Neuronal stem cell (in vitro differentiated cells): Measurements from ENCODE around the gene DNER.

ENCODE experiments used
- DNase-seq: peaks from one replicate; pipeline ENCODE4 v3.0.0-alpha.2; 2013; ENCODE audit warnings: low spot score
- H2AFZ ChIP-seq: one replicate; pipeline ENCODE4 v1.6.1; 2013; ENCODE audit warnings: mild to moderate bottlenecking, low read length, inconsistent platforms
- H2AK5ac ChIP-seq: 2 replicates; pipeline ENCODE4 v1.6.1; 2013; ENCODE audit warnings: low read depth, mild to moderate bottlenecking, inconsistent platforms, low read length, moderate library complexity, mixed read lengths
- H2BK120ac ChIP-seq: 2 replicates; pipeline ENCODE4 v1.6.1; 2013; ENCODE audit warnings: low read depth, mild to moderate bottlenecking, inconsistent platforms, low read length, moderate library complexity, mixed read lengths
- H2BK12ac ChIP-seq: one replicate; pipeline ENCODE4 v1.6.1; 2013; ENCODE audit warnings: low read length, inconsistent platforms
- H2BK15ac ChIP-seq: 2 replicates; pipeline ENCODE4 v1.6.1; 2013; ENCODE audit warnings: mild to moderate bottlenecking, low read length, inconsistent platforms, mixed read lengths
- H2BK5ac ChIP-seq: one replicate; pipeline ENCODE4 v1.6.1; 2013; ENCODE audit warnings: inconsistent platforms, mild to moderate bottlenecking, low read length, moderate library complexity
- H3K14ac ChIP-seq: one replicate; pipeline ENCODE4 v1.6.1; 2013; ENCODE audit warnings: low read length, inconsistent platforms
- H3K18ac ChIP-seq: 2 replicates; pipeline ENCODE4 v1.6.1; 2013; ENCODE audit warnings: low read length, inconsistent platforms
- H3K23ac ChIP-seq: 2 replicates; pipeline ENCODE4 v1.6.1; 2013; ENCODE audit warnings: low read depth, mild to moderate bottlenecking, mixed read lengths, low read length, inconsistent platforms; ENCODE audit not compliant: poor library complexity
- H3K27ac ChIP-seq: replicated peaks from 3 replicates; pipeline ENCODE4 v1.5.1; 2013; ENCODE audit warnings: low read length, inconsistent platforms
- H3K27me3 ChIP-seq, 3 experiments: 2 replicates each; pipeline ENCODE4 v1.6.1; 2013; ENCODE audit warnings: low read length in 3 of 3, mild to moderate bottlenecking in 2 of 3, inconsistent platforms in 1 of 3, low read depth in 1 of 3, mixed read lengths in 1 of 3, moderate library complexity in 1 of 3; ENCODE audit not compliant: control insufficient read depth in 3 of 3, insufficient read depth in 3 of 3
- H3K36me3 ChIP-seq, 2 donors: replicated peaks in 1 of 2; 2 replicates each; pipeline ENCODE4 v1.6.1; 2013; ENCODE audit warnings: low read length in 2 of 2; ENCODE audit not compliant: control insufficient read depth in 2 of 2, insufficient read depth in 2 of 2
- H3K4ac ChIP-seq: 2 replicates; pipeline ENCODE4 v1.6.1; 2013; ENCODE audit warnings: inconsistent platforms, mild to moderate bottlenecking, low read length, moderate library complexity
- H3K4me1 ChIP-seq, 2 donors: 1 replicate in 1 of 2; 2 replicates in 1 of 2; pipeline ENCODE4 v1.6.1; 2013; ENCODE audit warnings: low read length in 2 of 2, low read depth in 1 of 2; ENCODE audit not compliant: control insufficient read depth in 2 of 2, insufficient read depth in 1 of 2
- H3K4me2 ChIP-seq: one replicate; pipeline ENCODE4 v1.6.1; 2013; ENCODE audit warnings: mild to moderate bottlenecking, low read length, inconsistent platforms; ENCODE audit not compliant: insufficient read depth, poor library complexity, severe bottlenecking
- H3K4me3 ChIP-seq, 2 donors: 2 replicates each; pipeline ENCODE4 v1.5.1; 2013; ENCODE audit warnings: low read length in 2 of 2, mild to moderate bottlenecking in 2 of 2, inconsistent platforms in 1 of 2, moderate library complexity in 1 of 2
- H3K79me1 ChIP-seq: one replicate; pipeline ENCODE4 v1.6.1; 2013; ENCODE audit warnings: low read depth, mild to moderate bottlenecking, inconsistent platforms, low read length, moderate library complexity
- H3K9ac ChIP-seq: one replicate; pipeline ENCODE4 v1.6.1; 2013; ENCODE audit warnings: mild to moderate bottlenecking, low read depth, low read length, inconsistent platforms; ENCODE audit not compliant: poor library complexity
- H3K9me3 ChIP-seq, 2 donors: replicated peaks in 1 of 2; 2 replicates each; pipeline versions ENCODE3 to v1.6.1; 2013; ENCODE audit warnings: low read length in 2 of 2, mild to moderate bottlenecking in 2 of 2, inconsistent platforms in 1 of 2, low read depth in 1 of 2, mixed read lengths in 1 of 2, moderate library complexity in 1 of 2; ENCODE audit not compliant: control insufficient read depth in 2 of 2, insufficient read depth in 1 of 2
- H4K8ac ChIP-seq: one replicate; pipeline ENCODE4 v1.6.1; 2013; ENCODE audit warnings: low read depth, mild to moderate bottlenecking, inconsistent platforms, low read length, moderate library complexity
- H4K91ac ChIP-seq: one replicate; pipeline ENCODE4 v1.6.1; 2013; ENCODE audit warnings: low read length, low read depth, mild to moderate bottlenecking, inconsistent platforms; ENCODE audit not compliant: poor library complexity
- WGBS, 2 donors: extraction: QIAGEN DNeasy Blood & Tissue Kit; methylation state at CpG; one replicate each; pipeline ENCODE4 v1.1.7; 2013; ENCODE audit warnings: missing lambda C conversion rate in 2 of 2, mixed read lengths in 1 of 2; ENCODE audit not compliant: insufficient read length in 2 of 2, insufficient replicate concordance in 1 of 2; ENCODE audit errors: extremely low coverage in 2 of 2; 5-methylcytosine and 5-hydroxymethylcytosine counted together

DNER gene

GRCh38 chr2:229675569-229675968, 38.8 kb downstream of the DNER start:
- no CpG with 5 or more reads among the region's 4 CpGs for WGBS, 2 donors
- Histone ChIP-seq H3K27ac (no peak overlapping the region), H3K9ac (no peak overlapping the region), H2BK5ac (no peak overlapping the region), H3K4me3 (no peak overlapping the region), H2BK12ac (no peak overlapping the region), H2AFZ (no peak overlapping the region), H3K14ac (no peak overlapping the region), H4K8ac (no peak overlapping the region), H3K27me3 (no peaks in the 10 kb centered on the region), H2BK120ac (no peak overlapping the region), H3K18ac (no peak overlapping the region), H3K36me3 (no peaks in the 10 kb centered on the region), H3K4me1 (no peaks in the 10 kb centered on the region), H3K4me2 (no peak overlapping the region), H4K91ac (no peak overlapping the region), H3K9me3 (no peaks in the 10 kb centered on the region), H3K79me1 (no peaks in the 10 kb centered on the region), H3K4ac (no peak overlapping the region), H2AK5ac (no peak overlapping the region), H3K23ac (no peak overlapping the region), H2BK15ac (no peak overlapping the region)
- no peak for DNase-seq

- WGBS, 2 donors, result no CpG with 5 or more reads among the region's 6 CpGs
- Histone ChIP-seq H3K79me1 (no peaks in the 10 kb centered on the region), H2BK12ac (no peak overlapping the region), H2AK5ac (no peak overlapping the region), H3K4me1 (no peaks in the 10 kb centered on the region), H3K23ac (no peak overlapping the region), H4K91ac (no peak overlapping the region), H4K8ac (no peak overlapping the region), H2BK120ac (no peak overlapping the region), H3K4me3 (no peak overlapping the region), H3K36me3 (no peaks in the 10 kb centered on the region), H3K18ac (no peak overlapping the region), H3K4ac (no peak overlapping the region), H3K27ac (no peak overlapping the region), H2AFZ (no peak overlapping the region), H3K27me3 (no peaks in the 10 kb centered on the region), H3K9me3 (no peaks in the 10 kb centered on the region), H2BK15ac (no peak overlapping the region), H3K9ac (no peak overlapping the region), H2BK5ac (no peak overlapping the region), H3K14ac (no peak overlapping the region), H3K4me2 (no peak overlapping the region)
- no peak for DNase-seq
Observed at GRCh38 chr2:229674830-229675530, 39.4 kb downstream of the DNER start.

- no peak overlapping the region for H3K27ac ChIP-seq
- WGBS, 2 donors, result no CpG with 5 or more reads among the region's 5 CpGs
- H3K27me3 ChIP-seq, result no peaks in the 10 kb centered on the region
- H3K23ac ChIP-seq, result no peak overlapping the region
- H3K4me3 ChIP-seq, result no peak overlapping the region
- H2BK12ac ChIP-seq, result no peak overlapping the region
- H3K14ac ChIP-seq, result no peak overlapping the region
- H2AFZ ChIP-seq, result no peak overlapping the region
- no peak overlapping the region for H2BK120ac ChIP-seq
- H2BK15ac ChIP-seq, result no peak overlapping the region
- H2AK5ac ChIP-seq, result no peak overlapping the region
- no peak overlapping the region for H4K8ac ChIP-seq
- H3K4me1 ChIP-seq, result no peaks in the 10 kb centered on the region
- no peak overlapping the region for H3K9ac ChIP-seq
- H3K4ac ChIP-seq, result no peak overlapping the region
- H3K4me2 ChIP-seq, result no peak overlapping the region
- no peak overlapping the region for H4K91ac ChIP-seq
- no peaks in the 10 kb centered on the region for H3K9me3 ChIP-seq
- no peaks in the 10 kb centered on the region for H3K36me3 ChIP-seq
- DNase-seq, result no peak
- H3K79me1 ChIP-seq, result no peaks in the 10 kb centered on the region
- no peak overlapping the region for H3K18ac ChIP-seq
- no peak overlapping the region for H2BK5ac ChIP-seq
Observed at GRCh38 chr2:229673676-229674075, 40.7 kb downstream of the DNER start.

GRCh38 chr2:229672021-229672420, 42.3 kb downstream of the DNER start:
- H3K4me2 ChIP-seq, result no peak overlapping the region
- H4K8ac ChIP-seq, result no peak overlapping the region
- H3K4me3 ChIP-seq, result no peak overlapping the region
- H2BK12ac ChIP-seq, result no peak overlapping the region
- no peak overlapping the region for H3K27ac ChIP-seq
- no peaks in the 10 kb centered on the region for H3K4me1 ChIP-seq
- no peak overlapping the region for H2AFZ ChIP-seq
- H3K18ac ChIP-seq, result no peak overlapping the region
- no peak overlapping the region for H4K91ac ChIP-seq
- no peaks in the 10 kb centered on the region for H3K36me3 ChIP-seq
- H2BK5ac ChIP-seq, result no peak overlapping the region
- H3K9ac ChIP-seq, result no peak overlapping the region
- no peaks in the 10 kb centered on the region for H3K79me1 ChIP-seq
- H3K27me3 ChIP-seq, result no peaks in the 10 kb centered on the region
- no peak overlapping the region for H2BK15ac ChIP-seq
- no CpG with 5 or more reads among the region's 8 CpGs for WGBS, 2 donors
- H2AK5ac ChIP-seq, result no peak overlapping the region
- no peak for DNase-seq
- H3K23ac ChIP-seq, result no peak overlapping the region
- H3K4ac ChIP-seq, result no peak overlapping the region
- H2BK120ac ChIP-seq, result no peak overlapping the region
- H3K9me3 ChIP-seq, result no peaks in the 10 kb centered on the region
- no peak overlapping the region for H3K14ac ChIP-seq
